CD4-positive, alpha-beta T cell treated with Interleukin-17A for 4 hours (primary cell): ENCODE data around the gene DCP1B.
"Not testable (repeated sequence)": the region's sequence is repeated elsewhere in the genome, so short reads cannot be mapped to it uniquely, and the experiment has no call there.

Experiments
- DNase-seq: peaks from one replicate; pipeline ENCODE4 v3.0.0-alpha.2; 2020; ENCODE audit warnings: mixed read lengths

The DCP1B gene

GRCh38 chr12:1974812-1975211 lies 29.4 kb downstream of the DCP1B start:
- no peak for DNase-seq

- no peak for DNase-seq
Observed at GRCh38 chr12:1972856-1973317, 31.4 kb downstream of the DCP1B start.

- DNase-seq: no peak
Observed at GRCh38 chr12:1972260-1972659, 32.0 kb downstream of the DCP1B start.

- no peak for DNase-seq
Observed at GRCh38 chr12:1970331-1970900, 33.8 kb downstream of the DCP1B start.

GRCh38 chr12:1966561-1967226 lies 37.6 kb downstream of the DCP1B start:
- no peak for DNase-seq

- DNase-seq: no peak
Observed at GRCh38 chr12:1965916-1966315, 38.3 kb downstream of the DCP1B start.

- no peak for DNase-seq
Observed at GRCh38 chr12:1962051-1963020, 41.9 kb downstream of the DCP1B start.

- no peak for DNase-seq
Observed at GRCh38 chr12:1956716-1957115, 47.5 kb downstream of the DCP1B start.

- DNase-seq: no peak
Observed at GRCh38 chr12:1949771-1950470, 54.3 kb downstream of the DCP1B start.

GRCh38 chr12:1948883-1949282 lies 55.4 kb downstream of the DCP1B start:
- DNase-seq: no peak

GRCh38 chr12:1947081-1947480 lies 57.2 kb downstream of the DCP1B start:
- DNase-seq: no peak

- no peak for DNase-seq
Observed at GRCh38 chr12:1946296-1946695, 58.0 kb downstream of the DCP1B start.

- DNase-seq: not testable (repeated sequence)
Observed at GRCh38 chr12:1945502-1945901, 58.8 kb downstream of the DCP1B start.

GRCh38 chr12:1939801-1940607 lies 64.3 kb downstream of the DCP1B start:
- peak; percentile 96 for DNase-seq

GRCh38 chr12:1939331-1939730 lies 64.9 kb downstream of the DCP1B start:
- DNase-seq: no peak

- no peak for DNase-seq
Observed at GRCh38 chr12:1937481-1938224, 66.6 kb downstream of the DCP1B start.

GRCh38 chr12:1936406-1937320 lies 67.6 kb downstream of the DCP1B start:
- DNase-seq: no peak

GRCh38 chr12:1935700-1936378 lies 68.4 kb downstream of the DCP1B start:
- no peak for DNase-seq

GRCh38 chr12:1935242-1935641 lies 69.0 kb downstream of the DCP1B start:
- no peak for DNase-seq

- DNase-seq: no peak
Observed at GRCh38 chr12:1934831-1935230, 69.4 kb downstream of the DCP1B start.
